HepG2 (cell line): ENCODE results near the gene ARHGAP12. TPM values are rescaled to one million over a fixed set of nuclear protein-coding genes. Genes with fewer than 3 reads are reported as not detected.

Experiments
- CSRNP1 ChIP-seq: sonication (generic); formaldehyde crosslinking; IDR thresholded peaks from 2 replicates; pipeline ENCODE4 v1.8.1; 2023; ENCODE audit warnings: mild to moderate bottlenecking, missing genetic modification reagents
- E2F1 ChIP-seq: sonication (generic); formaldehyde crosslinking; IDR thresholded peaks from 2 replicates; pipeline ENCODE4 v1.5.0; 2020; ENCODE audit warnings: missing genetic modification reagents
- FOSL1 ChIP-seq: sonication (generic); formaldehyde crosslinking; IDR thresholded peaks from 2 replicates; pipeline ENCODE4 v1.9.0; 2021; ENCODE audit warnings: missing genetic modification reagents, borderline replicate concordance
- FOSL2 ChIP-seq: sonication (generic); formaldehyde crosslinking; IDR thresholded peaks from 2 replicates; pipeline ENCODE4 v1.4.0; 2020; ENCODE audit warnings: missing genetic modification reagents
- GATAD1 ChIP-seq: IDR thresholded peaks from 2 replicates; pipeline ENCODE4 v1.6.1; 2016; ENCODE audit warnings: missing genetic modification reagents, missing compliant biosample characterization
- GTF3A ChIP-seq: sonication (generic); formaldehyde crosslinking; conservative IDR thresholded peaks from 2 replicates; pipeline ENCODE4 v1.4.0; 2020; ENCODE audit warnings: mild to moderate bottlenecking, missing genetic modification reagents
- HOXA7 ChIP-seq: sonication (generic); formaldehyde crosslinking; IDR thresholded peaks from 2 replicates; pipeline ENCODE4 v1.8.1; 2022; ENCODE audit warnings: mild to moderate bottlenecking, missing genetic modification reagents, moderate library complexity
- IRF1 ChIP-seq: sonication (generic); formaldehyde crosslinking; IDR thresholded peaks from 2 replicates; pipeline ENCODE4 v1.4.0; 2020; ENCODE audit warnings: low read depth, mild to moderate bottlenecking, missing genetic modification reagents
- POGZ ChIP-seq: sonication (generic); formaldehyde crosslinking; IDR thresholded peaks from 2 replicates; pipeline ENCODE4 v1.4.0; 2020; ENCODE audit warnings: mild to moderate bottlenecking, missing genetic modification reagents
- SMC3 ChIP-seq: IDR thresholded peaks from 2 replicates; pipeline ENCODE4 v1.6.1; 2011; ENCODE audit warnings: low read length, improper control_type of control experiment
- SMYD3 ChIP-seq: sonication (generic); formaldehyde crosslinking; IDR thresholded peaks from 2 replicates; pipeline ENCODE4 v1.8.1; 2023; ENCODE audit warnings: mild to moderate bottlenecking, missing genetic modification reagents
- ZBTB40 ChIP-seq, 2 experiments: fragments of 450-650 bp in 1 of 2; sonication (generic) in 1 of 2; formaldehyde crosslinking in 1 of 2; IDR thresholded peaks; 2 replicates each; pipeline versions ENCODE4 v1.6.1 to v1.8.0; 2016 to 2022; ENCODE audit warnings: antibody characterized with exemption in 1 of 2, mild to moderate bottlenecking in 1 of 2, missing genetic modification reagents in 1 of 2
- ZBTB7B ChIP-seq: sonication (generic); formaldehyde crosslinking; IDR thresholded peaks from 2 replicates; pipeline ENCODE4 v1.4.0; 2020; ENCODE audit warnings: missing genetic modification reagents
- ZC3H13 ChIP-seq: sonication (generic); formaldehyde crosslinking; IDR thresholded peaks from 2 replicates; pipeline ENCODE4 v1.8.1; 2023; ENCODE audit warnings: mild to moderate bottlenecking, missing genetic modification reagents, moderate library complexity
- ZNF101 ChIP-seq: sonication (generic); formaldehyde crosslinking; IDR thresholded peaks from 2 replicates; pipeline ENCODE4 v1.4.0; 2020; ENCODE audit warnings: mild to moderate bottlenecking, low read depth, missing genetic modification reagents, borderline replicate concordance
- ZNF296 ChIP-seq: sonication (generic); formaldehyde crosslinking; conservative IDR thresholded peaks from 2 replicates; pipeline ENCODE4 v1.5.0; 2020; ENCODE audit warnings: mild to moderate bottlenecking, missing genetic modification reagents
- ZNF629 ChIP-seq: sonication (generic); formaldehyde crosslinking; conservative IDR thresholded peaks from 2 replicates; pipeline ENCODE4 v1.5.0; 2020; ENCODE audit warnings: missing genetic modification reagents
- polyA plus RNA-seq, 8 experiments: library from polyadenylated mRNA; depleted of rRNA in 3 of 8; stranded (reverse) in 7 of 8; unstranded in 1 of 8; fragments of >200 nt; fragmentation: Illumina TruSeq in 4 of 8; extraction: Trizol in 4 of 8; gene quantifications; 2 replicates each; pipeline versions ENCODE4 v1.2.1 to v1.2.3, GENCODE V29; 2011 to 2016; ENCODE audit warnings: low read depth in 4 of 8, missing spikeins in 1 of 8, mixed read lengths in 1 of 8; ENCODE audit not compliant: insufficient read depth in 1 of 8
- total RNA-seq, 5 experiments: library from RNA; depleted of rRNA; stranded (reverse); fragments of >200 nt; fragmentation: Illumina TruSeq; extraction: Trizol; gene quantifications; 2 replicates each; pipeline ENCODE4 v1.2.3, GENCODE V29; 2016; ENCODE audit warnings: low read depth in 1 of 5

The ARHGAP12 gene
- total and polyA plus RNA-seq, 2 of the 13 experiments (the other 11 are each of a cell fraction or from before 2014, with no cell fraction given): 25.0 to 54.6 TPM

- TF ChIP-seq POGZ (CRISPR knock-in tag) (peak; percentile 44; the same call in 1 of the 2 replicates), CSRNP1 (CRISPR knock-in tag) (no peak), HOXA7 (CRISPR knock-in tag) (no peak), ZNF629 (no peak), SMC3 (no peak), ZNF101 (no peak), IRF1 (no peak), ZC3H13 (CRISPR knock-in tag) (no peak), E2F1 (CRISPR knock-in tag) (no peak), ZNF296 (CRISPR knock-in tag) (no peak), GATAD1 (CRISPR knock-in tag) (no peak), ZBTB40 (IDR thresholded peaks at IDR 0.05) (0 out of 2 replicates have a peak, but pooled peaks have one; percentile 26), ZBTB40 (CRISPR knock-in tag; IDR thresholded peaks at IDR 0.05) (no peak; the same call in 1 of the 2 replicates), ZBTB7B (0 out of 2 replicates have a peak, but pooled peaks have one; percentile 31), GTF3A (CRISPR knock-in tag) (no peak), SMYD3 (CRISPR knock-in tag) (no peak), FOSL1 (CRISPR knock-in tag) (no peak), FOSL2 (CRISPR knock-in tag) (peak; percentile 83)
These were observed 14.3 kb upstream of the ARHGAP12 start (continued) for GRCh38 chr10:31942892-31943291.
